NB4 (cell line): ENCODE results near the gene SLC25A52.
"Not testable (repeated sequence)": the region's sequence is repeated elsewhere in the genome, so short reads cannot be mapped to it uniquely, and the experiment has no call there.

Experiments used
- DNase-seq: peaks from one replicate; pipeline ENCODE4 v3.0.0; 2010; ENCODE audit warnings: low read depth
- H3K4me3 ChIP-seq: one replicate; pipeline ENCODE4 v1.5.1; 2011; ENCODE audit warnings: mild to moderate bottlenecking, low read depth, low read length, moderate library complexity
- MAX ChIP-seq: IDR thresholded peaks from 2 replicates; pipeline ENCODE4 v1.6.1; 2011; ENCODE audit warnings: low read depth, low read length
- MYC ChIP-seq: IDR thresholded peaks from 2 replicates; pipeline ENCODE4 v1.6.1; 2011; ENCODE audit warnings: low read depth, low read length
- POLR2A ChIP-seq: IDR thresholded peaks from 2 replicates; pipeline ENCODE4 v1.6.1; 2011; ENCODE audit warnings: mild to moderate bottlenecking; ENCODE audit not compliant: insufficient read length; ENCODE audit errors: extremely low read depth
- TF ChIP-seq, protein P1 (sequence below): IDR thresholded peaks from one replicate; pipeline ENCODE4 v1.5.1; 2012; ENCODE audit warnings: low read depth, low read length

The SLC25A52 gene

DNA sequence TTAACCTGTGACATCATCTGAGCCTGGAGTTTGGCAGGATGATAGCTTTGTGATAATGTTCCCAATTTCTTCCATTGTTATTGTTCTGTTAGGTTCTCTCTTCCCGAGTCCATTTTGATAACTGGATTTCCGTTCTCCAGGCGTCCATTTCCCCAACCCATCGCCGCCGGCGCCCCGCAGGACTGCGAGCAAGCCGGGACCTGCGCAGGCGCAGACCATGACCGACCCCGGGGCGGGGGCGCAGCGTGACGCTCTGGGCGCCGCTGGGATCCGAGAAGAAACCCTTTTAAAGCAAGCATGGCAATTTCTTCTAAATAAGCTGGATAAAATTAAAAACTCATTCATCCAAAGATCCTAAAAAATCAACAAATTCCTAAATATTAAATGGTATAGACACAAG, at the start of gene SLC25A52:
SLC25A52 (minus strand) TSS at position 186 of the 400 bp plus-strand sequence. CDS start 219 bp downstream, outside the sequence.
- DNase-seq, result no peak
- H3K4me3 ChIP-seq, result no peak within 1 kb of the TSS
- TF ChIP-seq MYC (no peak), POLR2A (no peak), MAX (no peak)
- TF ChIP-seq, protein P1, sequence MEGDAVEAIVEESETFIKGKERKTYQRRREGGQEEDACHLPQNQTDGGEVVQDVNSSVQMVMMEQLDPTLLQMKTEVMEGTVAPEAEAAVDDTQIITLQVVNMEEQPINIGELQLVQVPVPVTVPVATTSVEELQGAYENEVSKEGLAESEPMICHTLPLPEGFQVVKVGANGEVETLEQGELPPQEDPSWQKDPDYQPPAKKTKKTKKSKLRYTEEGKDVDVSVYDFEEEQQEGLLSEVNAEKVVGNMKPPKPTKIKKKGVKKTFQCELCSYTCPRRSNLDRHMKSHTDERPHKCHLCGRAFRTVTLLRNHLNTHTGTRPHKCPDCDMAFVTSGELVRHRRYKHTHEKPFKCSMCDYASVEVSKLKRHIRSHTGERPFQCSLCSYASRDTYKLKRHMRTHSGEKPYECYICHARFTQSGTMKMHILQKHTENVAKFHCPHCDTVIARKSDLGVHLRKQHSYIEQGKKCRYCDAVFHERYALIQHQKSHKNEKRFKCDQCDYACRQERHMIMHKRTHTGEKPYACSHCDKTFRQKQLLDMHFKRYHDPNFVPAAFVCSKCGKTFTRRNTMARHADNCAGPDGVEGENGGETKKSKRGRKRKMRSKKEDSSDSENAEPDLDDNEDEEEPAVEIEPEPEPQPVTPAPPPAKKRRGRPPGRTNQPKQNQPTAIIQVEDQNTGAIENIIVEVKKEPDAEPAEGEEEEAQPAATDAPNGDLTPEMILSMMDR, result no peak

GRCh38 chr18:31809049-31809448, 48.4 kb upstream of the SLC25A52 start:
- DNase-seq, H3K4me3 ChIP-seq: not testable (repeated sequence)

- TF ChIP-seq MAX (no peak), POLR2A (no peak), MYC (no peak)
- TF ChIP-seq, protein P1, result no peak
- no peak for DNase-seq
- H3K4me3 ChIP-seq, result no peak overlapping the region
Measured at GRCh38 chr18:31801078-31801477, 40.4 kb upstream of the SLC25A52 start.

DNA sequence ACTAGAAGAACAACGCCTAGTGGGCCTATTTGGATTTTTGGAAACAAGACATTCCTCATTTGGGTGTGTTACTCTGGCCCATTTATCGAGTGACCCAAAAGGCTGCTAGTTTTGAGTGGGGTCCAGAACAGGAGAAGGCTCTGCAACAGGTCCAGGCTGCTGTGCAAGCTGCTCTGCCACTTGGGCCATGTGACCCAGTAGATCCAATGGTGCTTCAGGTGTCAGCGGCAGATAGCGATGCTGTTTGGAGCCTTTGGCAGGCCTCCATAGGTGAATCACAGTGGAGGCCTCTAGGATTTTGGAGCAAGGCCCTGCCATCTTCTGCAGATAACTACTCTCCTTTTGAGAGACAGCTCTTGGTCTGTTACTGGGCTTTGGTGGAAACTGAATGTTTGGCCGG, 38.6 kb upstream of the SLC25A52 start:
- DNase-seq, H3K4me3 ChIP-seq: not testable (repeated sequence)

DNA sequence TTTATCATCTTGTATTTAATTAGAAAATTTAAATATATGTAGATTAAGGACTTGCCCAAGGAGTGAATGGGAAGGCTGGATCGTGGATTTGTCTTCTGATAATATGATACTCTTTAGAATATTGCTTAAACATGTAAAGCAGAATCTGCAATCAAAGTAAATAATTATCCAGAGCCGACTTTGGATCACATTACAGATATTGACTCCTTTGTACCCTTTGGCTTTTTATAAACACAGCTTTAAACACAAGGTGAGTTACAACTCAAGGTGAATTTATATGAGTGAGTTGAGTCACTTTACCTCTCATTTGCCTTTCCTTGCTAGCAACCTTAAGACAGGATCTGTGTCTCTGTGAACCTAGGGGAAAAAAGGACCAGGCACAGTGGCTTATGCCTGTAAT, 37.7 kb upstream of the SLC25A52 start:
- no peak overlapping the region for H3K4me3 ChIP-seq
- TF ChIP-seq MAX, result no peak
- TF ChIP-seq, protein P1, result no peak
- TF ChIP-seq POLR2A, result no peak
- TF ChIP-seq MYC, result no peak
- DNase-seq, result no peak

DNA sequence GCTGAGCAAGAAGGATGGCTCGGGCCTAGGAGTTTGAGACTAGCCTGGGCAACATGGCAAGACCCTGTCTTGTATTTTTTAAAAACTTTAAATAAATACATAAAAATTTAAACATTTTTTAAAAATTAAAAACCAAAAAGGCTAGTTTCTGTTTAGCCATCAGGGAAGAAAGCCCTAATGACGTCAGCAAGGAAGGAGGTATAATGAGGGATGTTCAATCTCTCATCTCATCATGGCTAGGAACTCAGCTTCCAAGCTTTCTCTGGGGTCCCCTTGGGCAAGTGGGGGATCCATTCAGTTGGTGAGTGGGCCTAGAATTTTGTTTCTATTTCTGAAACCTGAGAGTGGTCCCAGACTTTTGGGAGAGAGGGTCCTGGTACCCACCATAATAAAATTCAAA, 35.1 kb upstream of the SLC25A52 start:
- H3K4me3 ChIP-seq, result no peak overlapping the region
- no peak for DNase-seq
- TF ChIP-seq, protein P1, result no peak
- no peak for TF ChIP-seq MAX
- TF ChIP-seq MYC, result no peak
- TF ChIP-seq POLR2A, result no peak

DNA sequence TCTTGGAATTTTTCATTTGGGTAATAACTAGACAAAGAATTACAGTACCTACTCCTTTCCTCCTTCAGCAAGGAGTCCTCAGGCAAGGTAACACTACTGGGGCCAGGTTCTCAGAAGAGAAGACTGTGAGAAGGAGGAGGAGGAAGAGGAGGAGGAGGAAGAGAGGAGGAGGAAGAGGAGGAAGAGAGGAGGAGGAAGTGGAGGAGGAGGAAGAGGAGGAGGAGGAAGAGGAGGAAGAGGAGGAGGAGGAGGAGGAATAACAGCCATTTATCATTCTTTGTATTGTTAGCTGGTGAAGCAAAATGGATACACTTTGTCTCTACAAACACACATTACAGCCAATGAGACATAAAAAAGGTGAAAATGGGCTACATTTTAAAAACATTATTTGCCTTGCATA, 32.9 kb upstream of the SLC25A52 start:
- TF ChIP-seq MAX (no peak), MYC (no peak), POLR2A (no peak)
- TF ChIP-seq, protein P1, result no peak
- DNase-seq, result no peak

More for the DNA sequence above, 32.9 kb upstream of the SLC25A52 start:
- H3K4me3 ChIP-seq, result no peak overlapping the region
